ENCODE results near the gene PEF1.

The PEF1 gene

GRCh38 chr1:31580891-31581603 is 63.6 kb downstream of the PEF1 start:
- H3K4me1 ChIP-seq (ENCODE audit: low read length): no peaks in the 10 kb centered on the region
- no peaks in the 10 kb centered on the region for H4K20me1 ChIP-seq (ENCODE audit: insufficient read depth, low read length)
- no peaks in the 10 kb centered on the region for H3K79me2 ChIP-seq (ENCODE audit: low read length)
- H3K9me3 ChIP-seq (ENCODE audit: insufficient read depth, low read length): no peaks in the 10 kb centered on the region
- H3K27ac ChIP-seq (ENCODE audit: low read length): no peak overlapping the region
- H3K9ac ChIP-seq (ENCODE audit: low read length): no peak overlapping the region
- H3K4me3 ChIP-seq (ENCODE audit: low read length): no peak overlapping the region
- H3K36me3 ChIP-seq (replicated peaks; ENCODE audit: low read depth, low read length): no peaks in the 10 kb centered on the region
- TF ChIP-seq EZH2phosphoT487 (IDR thresholded peaks at IDR 0.05; ENCODE audit: low read depth): no peak
- no peak for TF ChIP-seq CTCF (IDR thresholded peaks at IDR 0.05; ENCODE audit: low read depth, low read length)
- H3K4me2 ChIP-seq (ENCODE audit: low read length): no peak overlapping the region
- H2AFZ ChIP-seq (ENCODE audit: low read depth, low read length): no peak overlapping the region
- H3K27me3 ChIP-seq (ENCODE audit: low read depth, low read length): no peaks in the 10 kb centered on the region

- H3K4me2 ChIP-seq (ENCODE audit: low read length): no peak overlapping the region
- H3K27ac ChIP-seq (ENCODE audit: low read length): no peak overlapping the region
- TF ChIP-seq EZH2phosphoT487 (IDR thresholded peaks at IDR 0.05; ENCODE audit: low read depth) (no peak), CTCF (IDR thresholded peaks at IDR 0.05; ENCODE audit: low read depth, low read length) (no peak)
- H3K9ac ChIP-seq (ENCODE audit: low read length): no peak overlapping the region
- no peaks in the 10 kb centered on the region for H3K36me3 ChIP-seq (replicated peaks; ENCODE audit: low read depth, low read length)
- no peak overlapping the region for H2AFZ ChIP-seq (ENCODE audit: low read depth, low read length)
- H3K4me3 ChIP-seq (ENCODE audit: low read length): no peak overlapping the region
- H3K79me2 ChIP-seq (ENCODE audit: low read length): no peaks in the 10 kb centered on the region
- H3K4me1 ChIP-seq (ENCODE audit: low read length): no peaks in the 10 kb centered on the region
- H4K20me1 ChIP-seq (ENCODE audit: insufficient read depth, low read length): no peaks in the 10 kb centered on the region
- H3K9me3 ChIP-seq (ENCODE audit: insufficient read depth, low read length): no peaks in the 10 kb centered on the region
- H3K27me3 ChIP-seq (ENCODE audit: low read depth, low read length): no peaks in the 10 kb centered on the region
These were observed 64.2 kb downstream of the PEF1 start for GRCh38 chr1:31580513-31580870.
